Stimulated activated CD8-positive, alpha-beta memory T cell treated with anti-CD3 and anti-CD28 coated beads, Interleukin-2, amount 100 ng/mL, for 1 hour (primary cell): ENCODE measurements around the gene RASGRP1.
"Not testable (repeated sequence)": the region's sequence is repeated elsewhere in the genome, so short reads cannot be mapped to it uniquely, and the experiment has no call there.

Experiments
- DNase-seq, 2 donors: peaks; one replicate each; pipeline ENCODE4 v3.0.0-alpha.2; 2020; ENCODE audit warnings: low read depth in 2 of 2

The RASGRP1 gene

GRCh38 chr15:38564557-38565286 is at the start of gene RASGRP1:
Gene RASGRP1, minus strand, starts transcription at chr15:38564814. Its CDS starts 186 bp downstream, at chr15:38564628.
- DNase-seq, result peak; percentile 71 to 74

- no peak for DNase-seq
Observed at GRCh38 chr15:38613085-38613484, 48.5 kb upstream of the RASGRP1 start.

GRCh38 chr15:38612159-38612863 is 47.7 kb upstream of the RASGRP1 start:
- DNase-seq, result no peak

- DNase-seq, result peak in 1 of 2 donors; percentile 5
Observed at GRCh38 chr15:38611228-38611627, 46.6 kb upstream of the RASGRP1 start.

- DNase-seq, result no peak
Observed at GRCh38 chr15:38610748-38611147, 46.1 kb upstream of the RASGRP1 start.

GRCh38 chr15:38609097-38609738 is 44.6 kb upstream of the RASGRP1 start:
- DNase-seq, result no peak

- DNase-seq, result no peak
Observed at GRCh38 chr15:38608682-38609081, 44.1 kb upstream of the RASGRP1 start.

GRCh38 chr15:38605744-38606143 is 41.1 kb upstream of the RASGRP1 start:
- no peak for DNase-seq

- no peak for DNase-seq
Observed at GRCh38 chr15:38603672-38604071, 39.1 kb upstream of the RASGRP1 start.

- no peak for DNase-seq
Observed at GRCh38 chr15:38602910-38603670, 38.5 kb upstream of the RASGRP1 start.

GRCh38 chr15:38600236-38600635 is 35.6 kb upstream of the RASGRP1 start:
- DNase-seq, result no peak

- DNase-seq, result no peak
Observed at GRCh38 chr15:38598749-38599148, 34.1 kb upstream of the RASGRP1 start.

- DNase-seq, result no peak
Observed at GRCh38 chr15:38597219-38597800, 32.7 kb upstream of the RASGRP1 start.

- no peak for DNase-seq
Observed at GRCh38 chr15:38593524-38593923, 28.9 kb upstream of the RASGRP1 start.

GRCh38 chr15:38589502-38589901 is 24.9 kb upstream of the RASGRP1 start:
- no peak for DNase-seq

GRCh38 chr15:38588672-38589071 is 24.1 kb upstream of the RASGRP1 start:
- DNase-seq, result no peak

GRCh38 chr15:38587214-38587613 is 22.6 kb upstream of the RASGRP1 start:
- no peak for DNase-seq

GRCh38 chr15:38586005-38586404 is 21.4 kb upstream of the RASGRP1 start:
- DNase-seq, result not testable (repeated sequence)

- no peak for DNase-seq
Observed at GRCh38 chr15:38578626-38579025, 14.0 kb upstream of the RASGRP1 start.

GRCh38 chr15:38577424-38577987 is 12.9 kb upstream of the RASGRP1 start:
- no peak for DNase-seq

GRCh38 chr15:38576837-38577236 is 12.2 kb upstream of the RASGRP1 start:
- DNase-seq, result no peak
